ENCODE data around the gene TMEM120B. TPM values are rescaled to one million over a fixed set of nuclear protein-coding genes. Genes with fewer than 3 reads are reported as not detected.

TMEM120B gene
- total RNA-seq, 2 donors from 2014 or later, result 7.3 to 8.8 TPM

GRCh38 chr12:121748218-121748570, 35.6 kb downstream of the TMEM120B start:
- Histone ChIP-seq H3K36me3 (peaks cover 3% of the 10 kb centered on the region), H3K27ac (no peak overlapping the region), H3K4me3 (no peak overlapping the region), H3K27me3 (replicated peaks; ENCODE audit: insufficient read depth) (no peaks in the 10 kb centered on the region), H3K9me3 (no peaks in the 10 kb centered on the region), H3K4me1 (ENCODE audit: control insufficient read depth in 1 of 2, low read depth in 2 of 2) (peaks cover 1 to 2% of the 10 kb centered on the region in 2 donors)
- no peak for DNase-seq (ENCODE audit: low spot score)
- TF ChIP-seq, protein P1, sequence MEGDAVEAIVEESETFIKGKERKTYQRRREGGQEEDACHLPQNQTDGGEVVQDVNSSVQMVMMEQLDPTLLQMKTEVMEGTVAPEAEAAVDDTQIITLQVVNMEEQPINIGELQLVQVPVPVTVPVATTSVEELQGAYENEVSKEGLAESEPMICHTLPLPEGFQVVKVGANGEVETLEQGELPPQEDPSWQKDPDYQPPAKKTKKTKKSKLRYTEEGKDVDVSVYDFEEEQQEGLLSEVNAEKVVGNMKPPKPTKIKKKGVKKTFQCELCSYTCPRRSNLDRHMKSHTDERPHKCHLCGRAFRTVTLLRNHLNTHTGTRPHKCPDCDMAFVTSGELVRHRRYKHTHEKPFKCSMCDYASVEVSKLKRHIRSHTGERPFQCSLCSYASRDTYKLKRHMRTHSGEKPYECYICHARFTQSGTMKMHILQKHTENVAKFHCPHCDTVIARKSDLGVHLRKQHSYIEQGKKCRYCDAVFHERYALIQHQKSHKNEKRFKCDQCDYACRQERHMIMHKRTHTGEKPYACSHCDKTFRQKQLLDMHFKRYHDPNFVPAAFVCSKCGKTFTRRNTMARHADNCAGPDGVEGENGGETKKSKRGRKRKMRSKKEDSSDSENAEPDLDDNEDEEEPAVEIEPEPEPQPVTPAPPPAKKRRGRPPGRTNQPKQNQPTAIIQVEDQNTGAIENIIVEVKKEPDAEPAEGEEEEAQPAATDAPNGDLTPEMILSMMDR (IDR thresholded peaks at IDR 0.05), result no peak
- ATAC-seq (ENCODE audit: insufficient number of reproducible peaks, low FRiP score, low read depth), result no peak

GRCh38 chr12:121748571-121749265, 36.2 kb downstream of the TMEM120B start:
- ATAC-seq (ENCODE audit: insufficient number of reproducible peaks, low FRiP score, low read depth) (no peak), DNase-seq (ENCODE audit: low spot score) (no peak)
- no peaks in the 10 kb centered on the region for H3K27me3 ChIP-seq (replicated peaks; ENCODE audit: insufficient read depth)
- peaks cover 6 to 7% of the 10 kb centered on the region in 2 donors for H3K4me1 ChIP-seq (ENCODE audit: control insufficient read depth in 1 of 2, low read depth in 2 of 2)
- no peak overlapping the region for H3K4me3 ChIP-seq
- peaks cover 3% of the 10 kb centered on the region for H3K36me3 ChIP-seq
- H3K9me3 ChIP-seq, result no peaks in the 10 kb centered on the region
- no peak overlapping the region for H3K27ac ChIP-seq
- TF ChIP-seq, protein P1 (IDR thresholded peaks at IDR 0.05), result no peak

- Histone ChIP-seq H3K9me3 (no peaks in the 10 kb centered on the region), H3K4me3 (no peak overlapping the region), H3K27me3 (replicated peaks; ENCODE audit: insufficient read depth) (no peaks in the 10 kb centered on the region), H3K4me1 (ENCODE audit: control insufficient read depth in 1 of 2, low read depth in 2 of 2) (peaks cover 9 to 10% of the 10 kb centered on the region in 2 donors), H3K36me3 (peaks cover 3% of the 10 kb centered on the region), H3K27ac (no peak overlapping the region)
- TF ChIP-seq, protein P1 (IDR thresholded peaks at IDR 0.05), result no peak
- DNase-seq (ENCODE audit: low spot score) (no peak), ATAC-seq (ENCODE audit: insufficient number of reproducible peaks, low FRiP score, low read depth) (no peak)
Observed at GRCh38 chr12:121749267-121749666, 36.7 kb downstream of the TMEM120B start.

DNA sequence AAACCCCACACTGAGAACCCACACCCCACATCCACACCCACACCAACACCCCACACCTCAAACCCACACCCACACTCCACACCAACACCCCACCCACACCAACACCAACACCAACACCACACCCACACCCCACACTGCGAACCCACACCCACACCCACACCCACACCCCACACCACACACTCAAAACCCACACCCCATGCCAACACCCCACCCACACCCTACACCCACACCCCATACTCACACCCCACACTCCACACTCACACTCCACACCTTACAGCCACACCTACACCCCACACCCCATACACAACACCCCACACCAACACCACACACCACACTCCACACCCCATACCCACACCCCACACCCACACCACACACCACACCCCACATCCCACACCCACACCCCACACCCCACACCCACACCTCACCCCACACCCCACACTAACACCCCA, 38.0 kb downstream of the TMEM120B start:
- DNase-seq (ENCODE audit: low spot score), result no peak
- peaks cover 11 to 17% of the 10 kb centered on the region in 2 donors for H3K4me1 ChIP-seq (ENCODE audit: control insufficient read depth in 1 of 2, low read depth in 2 of 2)
- no peaks in the 10 kb centered on the region for H3K27me3 ChIP-seq (replicated peaks; ENCODE audit: insufficient read depth)
- no peak overlapping the region for H3K27ac ChIP-seq
- TF ChIP-seq, protein P1 (IDR thresholded peaks at IDR 0.05), result no peak
- H3K36me3 ChIP-seq, result peaks cover 3% of the 10 kb centered on the region
- H3K4me3 ChIP-seq, result no peak overlapping the region
- H3K9me3 ChIP-seq, result no peaks in the 10 kb centered on the region
- ATAC-seq (ENCODE audit: insufficient number of reproducible peaks, low FRiP score, low read depth), result no peak

DNA sequence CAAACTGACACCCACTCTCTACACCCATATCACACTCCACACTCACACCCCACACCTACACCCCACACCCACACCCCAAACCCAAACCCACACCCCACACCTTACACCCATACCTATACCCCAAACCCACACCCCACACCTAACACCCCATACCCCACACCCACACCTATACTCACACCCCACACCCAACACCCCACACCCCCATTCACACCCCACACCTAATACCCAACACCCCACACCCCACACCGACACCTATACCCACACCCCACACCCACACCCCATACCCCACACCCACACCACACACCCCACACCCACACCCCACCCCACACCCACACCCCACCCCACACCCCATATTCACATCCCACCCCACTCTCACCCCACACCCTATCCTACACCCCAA, 38.5 kb downstream of the TMEM120B start:
- Histone ChIP-seq H3K4me3 (no peak overlapping the region), H3K9me3 (no peaks in the 10 kb centered on the region), H3K27me3 (replicated peaks; ENCODE audit: insufficient read depth) (no peaks in the 10 kb centered on the region), H3K4me1 (ENCODE audit: control insufficient read depth in 1 of 2, low read depth in 2 of 2) (peaks cover 11 to 17% of the 10 kb centered on the region in 2 donors), H3K36me3 (peaks cover 3% of the 10 kb centered on the region), H3K27ac (no peak overlapping the region)
- TF ChIP-seq, protein P1 (IDR thresholded peaks at IDR 0.05), result no peak
- DNase-seq (ENCODE audit: low spot score) (no peak), ATAC-seq (ENCODE audit: insufficient number of reproducible peaks, low FRiP score, low read depth) (no peak)

Measured in thoracic aorta (tissue), 2 donors.